GM18511 (cell line): ENCODE measurements around the gene TC2N.
"Not testable (repeated sequence)": the region's sequence is repeated elsewhere in the genome, so short reads cannot be mapped to it uniquely, and the experiment has no call there.

Experiments used
- ATAC-seq: cut with Tn5 transposase; IDR thresholded peaks from one replicate; pipeline ENCODE4 v1.9.1; 2021; ENCODE audit warnings: mild to moderate bottlenecking, moderate library complexity; ENCODE audit not compliant: unreplicated experiment

TC2N gene

DNA sequence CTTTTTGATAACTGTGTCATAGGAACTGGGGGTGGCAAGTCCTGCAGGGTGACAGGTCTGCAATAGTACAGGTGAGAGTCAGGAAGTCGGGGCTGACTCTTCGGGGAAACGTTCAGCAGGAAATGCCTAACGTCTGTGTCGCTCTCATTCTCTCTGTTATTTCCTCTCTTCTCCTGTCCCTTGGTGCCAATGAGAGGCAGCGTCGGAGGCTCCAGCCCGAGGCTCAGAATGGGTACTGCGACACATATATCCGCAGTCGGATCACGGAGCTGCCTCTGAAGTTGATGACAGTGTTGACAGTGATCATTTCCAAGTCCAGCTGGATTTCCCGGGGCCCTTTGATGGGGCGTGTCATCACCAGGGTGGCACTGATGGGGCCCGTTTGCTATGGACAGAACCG is 2.7 kb upstream of the TC2N start:
- no peak for ATAC-seq

DNA sequence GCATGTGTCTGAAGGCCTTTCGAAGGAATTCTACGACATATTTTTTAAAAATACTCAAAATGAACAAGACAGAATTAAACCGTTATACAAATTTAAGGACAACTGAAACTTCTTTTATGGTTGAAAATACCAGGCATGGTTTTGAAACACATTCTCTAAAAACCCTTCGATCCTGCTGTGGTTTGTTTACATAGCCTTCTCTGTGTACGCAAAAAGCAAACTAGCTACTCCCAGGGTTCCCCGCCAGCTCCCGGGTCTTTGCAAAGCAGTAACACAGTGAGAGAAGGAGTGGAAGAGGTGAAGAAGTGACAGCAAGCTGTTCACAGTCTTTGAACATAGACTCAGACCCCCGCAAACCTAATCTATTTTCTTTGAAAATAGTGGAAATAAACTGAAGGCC is 2.2 kb upstream of the TC2N start:
- no peak for ATAC-seq

DNA sequence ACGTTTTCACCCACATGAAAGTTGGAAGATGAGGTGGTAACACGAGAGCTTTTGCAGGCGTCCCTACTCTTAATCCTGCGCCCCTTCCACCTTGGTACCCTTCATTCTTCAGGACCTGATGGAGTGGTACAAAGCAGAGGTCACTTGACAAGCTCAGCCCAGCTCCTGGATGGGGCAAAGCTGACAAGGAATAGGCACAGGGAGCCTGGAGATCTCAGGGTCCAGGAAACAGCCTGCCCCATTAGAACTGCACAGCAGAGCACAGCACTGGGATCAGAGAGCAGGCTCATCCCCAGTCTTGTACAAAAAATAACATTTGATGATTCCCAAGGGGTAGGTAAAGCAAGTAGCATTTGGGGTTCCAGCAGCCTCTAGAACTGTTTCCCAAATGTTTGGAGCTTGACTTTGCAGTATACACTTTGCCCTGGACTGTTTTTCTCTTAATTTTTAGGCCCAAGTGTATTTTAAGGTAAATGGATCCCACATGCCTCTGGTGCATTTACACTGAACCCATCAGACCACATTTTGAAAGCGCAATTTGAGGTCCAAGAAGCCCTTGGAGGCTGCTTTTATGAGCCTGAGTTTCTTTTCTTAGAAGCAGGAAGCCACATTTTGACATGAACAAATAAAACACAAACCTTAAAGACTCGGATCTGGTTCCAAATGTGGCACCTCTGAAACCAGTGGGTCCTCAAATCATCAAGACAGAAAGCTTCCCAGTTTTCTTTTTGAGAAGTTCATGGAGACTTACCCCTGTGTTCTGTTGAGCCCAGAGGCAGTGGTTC is 633 bp downstream of the TC2N start:
- no peak for ATAC-seq

- no peak for ATAC-seq
Observed at GRCh38 chr14:91866061-91866460, 1.3 kb downstream of the TC2N start.

- no peak for ATAC-seq
Observed at GRCh38 chr14:91862417-91862816, 4.9 kb downstream of the TC2N start.

- no peak for ATAC-seq
Observed at GRCh38 chr14:91861091-91861490, 6.2 kb downstream of the TC2N start.

DNA sequence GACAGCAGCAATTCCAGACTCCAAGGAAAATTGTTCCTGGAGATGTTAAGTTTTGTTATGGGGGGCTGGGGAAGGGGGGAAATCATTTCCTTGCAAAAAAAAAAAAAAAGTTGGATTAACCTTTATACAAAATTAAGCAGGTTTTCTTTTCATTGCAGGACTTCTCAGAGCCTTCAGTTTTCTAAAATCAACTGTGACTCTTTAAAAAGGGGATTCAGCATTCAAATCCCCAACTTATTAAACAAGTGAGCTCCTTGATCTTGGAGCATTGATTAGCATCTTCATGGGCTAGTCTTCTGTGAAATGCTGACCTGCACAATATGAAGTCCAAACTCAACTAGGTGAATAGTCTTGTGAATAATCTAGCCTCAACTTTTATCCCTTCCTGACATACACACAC is 7.1 kb downstream of the TC2N start:
- ATAC-seq: no peak

DNA sequence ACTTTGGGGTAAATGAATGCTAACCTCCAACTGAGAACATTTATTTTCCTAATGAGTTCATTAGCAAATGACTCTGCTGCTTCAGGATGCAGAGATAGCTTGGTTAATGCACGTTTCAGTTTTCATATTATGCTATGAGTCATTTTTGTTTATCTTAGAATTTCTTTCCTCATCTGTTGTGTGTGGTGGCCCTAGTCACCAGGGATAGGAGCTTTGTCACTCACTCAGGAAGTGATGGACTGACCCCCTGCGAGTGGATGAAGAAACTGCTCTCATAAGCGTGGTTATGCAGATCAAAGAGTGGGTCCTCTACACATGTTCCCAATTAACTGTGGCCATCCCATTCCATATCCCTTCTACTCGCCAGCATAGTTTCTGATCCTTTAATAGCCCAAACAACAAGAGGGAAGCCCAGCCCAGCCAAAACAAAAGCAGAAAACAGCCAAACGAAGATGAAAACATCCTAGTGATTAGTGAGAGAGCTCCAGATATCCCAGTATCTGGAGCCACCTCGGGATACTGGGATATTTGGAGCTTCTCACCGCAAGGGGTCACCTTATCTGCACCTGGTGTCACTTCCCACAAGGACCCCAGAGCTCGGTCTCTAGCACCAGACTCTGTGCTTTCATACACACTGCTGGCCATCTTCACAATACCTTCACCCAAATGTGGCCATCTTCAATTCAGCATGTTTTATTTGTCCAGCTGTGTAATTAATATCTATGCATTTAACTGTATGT is 8.6 kb downstream of the TC2N start:
- peak; percentile 62 for ATAC-seq

DNA sequence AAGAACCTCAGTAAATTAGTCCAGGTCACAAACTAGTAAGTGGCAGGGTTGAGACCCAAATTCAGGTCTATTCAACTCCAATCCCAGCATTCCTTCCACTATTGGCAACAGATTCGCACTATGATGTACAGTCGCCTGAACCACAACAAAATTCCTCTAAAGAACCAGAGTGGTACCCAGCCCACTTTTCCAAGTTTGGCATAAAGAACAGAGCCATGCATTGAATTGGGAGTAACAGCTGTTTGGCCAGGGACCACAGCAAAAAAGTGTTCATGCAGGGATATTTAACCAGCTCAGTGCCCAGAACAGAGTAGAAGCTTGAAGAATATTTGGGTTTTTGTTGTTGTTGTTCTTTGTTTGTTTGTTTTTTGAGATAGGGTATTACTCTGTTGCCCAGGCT is 9.7 kb downstream of the TC2N start:
- no peak for ATAC-seq

DNA sequence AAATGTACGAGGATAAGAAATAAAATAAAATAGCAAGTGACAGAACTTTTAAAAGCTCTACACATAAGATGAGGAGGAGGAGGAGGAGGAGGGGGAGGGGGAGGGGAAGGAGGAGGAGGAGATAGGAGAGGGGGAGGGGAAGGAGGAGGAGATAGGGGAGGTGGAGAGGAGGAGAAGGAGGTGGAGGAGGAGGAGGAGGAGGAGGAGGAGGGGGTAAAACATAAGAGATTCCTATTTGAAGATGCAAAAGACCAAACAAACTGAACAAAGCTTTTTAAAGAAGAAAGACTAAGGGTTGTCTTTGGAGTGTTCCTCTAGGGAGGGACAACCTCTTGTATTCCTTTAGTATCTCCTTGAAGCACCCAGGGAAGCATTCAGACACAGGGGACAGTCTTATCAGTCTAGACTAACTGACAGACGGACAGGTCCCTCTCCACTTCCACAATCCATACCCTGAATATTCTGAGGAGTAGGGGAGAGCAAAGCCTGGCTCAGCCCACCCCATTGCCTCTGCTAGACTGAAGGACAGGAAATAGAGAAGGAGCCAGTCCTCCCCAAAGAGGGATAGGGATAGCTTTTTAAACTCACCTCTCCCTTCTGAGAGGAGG is 12.9 kb downstream of the TC2N start:
- ATAC-seq: no peak

DNA sequence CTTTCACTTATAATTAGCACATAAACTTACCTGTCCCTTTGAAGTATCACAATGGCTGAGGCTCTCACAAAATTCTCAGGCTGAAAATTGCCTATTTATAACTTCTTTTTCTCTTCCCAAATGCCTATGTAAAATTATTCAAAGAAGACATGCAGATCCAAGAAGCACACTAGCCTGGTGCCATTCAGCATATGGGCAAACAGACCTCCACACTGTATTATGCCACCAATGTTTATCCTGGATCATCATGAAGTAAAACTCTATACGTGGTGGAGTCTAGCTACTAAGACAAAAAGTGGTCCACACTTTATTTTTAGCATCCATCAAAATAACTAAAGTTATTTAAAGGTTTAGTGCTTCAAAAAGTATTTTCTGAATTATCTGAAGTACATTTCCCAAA is 15.8 kb downstream of the TC2N start:
- no peak for ATAC-seq

DNA sequence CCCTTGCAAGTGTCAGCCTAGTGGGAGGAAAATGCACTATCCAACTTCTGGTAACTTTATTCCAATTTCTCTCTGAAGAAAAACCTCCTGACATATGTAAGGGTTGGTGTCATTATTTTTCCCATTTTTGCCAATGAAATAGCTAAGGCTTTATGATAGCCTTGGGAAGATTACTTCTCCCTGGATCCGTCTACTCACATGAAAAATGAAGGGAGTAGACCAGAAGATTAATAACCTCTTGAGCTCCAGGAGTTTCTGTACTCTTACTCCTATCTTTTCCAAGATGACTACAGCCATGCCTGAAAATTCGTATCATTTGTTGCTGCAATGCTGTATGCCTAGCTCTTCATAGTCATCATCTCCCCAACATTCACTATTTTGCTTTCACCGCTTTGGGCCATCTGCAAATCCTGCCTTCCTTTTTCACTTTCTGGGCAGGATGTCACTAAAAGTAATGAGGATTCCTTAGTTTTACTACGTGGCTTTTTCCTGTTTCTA is 18.8 kb downstream of the TC2N start:
- ATAC-seq: no peak

DNA sequence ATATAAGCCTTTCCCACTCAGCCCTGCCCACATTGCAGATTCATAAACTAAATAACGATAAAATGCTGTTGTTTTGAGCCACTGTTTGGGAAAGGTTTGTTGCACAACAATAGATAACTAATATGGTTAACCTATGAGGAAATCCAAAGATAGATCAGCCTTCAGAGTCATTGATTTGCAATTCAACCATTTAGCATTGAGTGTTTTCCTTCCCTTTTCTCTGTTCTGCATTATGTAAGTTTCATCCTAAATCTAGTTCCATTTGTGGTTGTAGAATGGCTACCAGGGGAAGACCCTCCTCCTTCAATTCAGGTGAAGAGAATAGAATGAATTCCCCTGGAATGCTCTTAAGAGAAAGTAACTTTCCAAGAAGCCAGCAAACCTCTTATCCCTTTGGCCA is 19.6 kb downstream of the TC2N start:
- ATAC-seq: no peak

GRCh38 chr14:91845652-91846051 is 21.7 kb downstream of the TC2N start:
- ATAC-seq: no peak

GRCh38 chr14:91845056-91845455 is 22.3 kb downstream of the TC2N start:
- ATAC-seq: not testable (repeated sequence)

- ATAC-seq: no peak
Observed at GRCh38 chr14:91844029-91844428, 23.3 kb downstream of the TC2N start.

- ATAC-seq: no peak
Observed at GRCh38 chr14:91843437-91843836, 23.9 kb downstream of the TC2N start.

- no peak for ATAC-seq
Observed at GRCh38 chr14:91841065-91841464, 26.3 kb downstream of the TC2N start.

- no peak for ATAC-seq
Observed at GRCh38 chr14:91839749-91840148, 27.6 kb downstream of the TC2N start.

GRCh38 chr14:91837076-91837475 is 30.3 kb downstream of the TC2N start:
- ATAC-seq: no peak

- ATAC-seq: no peak
Observed at GRCh38 chr14:91835920-91836843, 31.2 kb downstream of the TC2N start.
